GM10847 (cell line): ENCODE results near the gene USP25.

Source experiments
- POLR2A ChIP-seq: IDR thresholded peaks from 2 replicates; pipeline ENCODE4 v1.6.1; 2011; ENCODE audit not compliant: insufficient read length; ENCODE audit errors: extremely low read depth

The USP25 gene

GRCh38 chr21:15749082-15749860 is 19.5 kb downstream of the USP25 start:
- no peak for TF ChIP-seq POLR2A

- no peak for TF ChIP-seq POLR2A
Measured at GRCh38 chr21:15749861-15750159, 20.0 kb downstream of the USP25 start.

- no peak for TF ChIP-seq POLR2A
Measured at GRCh38 chr21:15751037-15751436, 21.3 kb downstream of the USP25 start.

- no peak for TF ChIP-seq POLR2A
Measured at GRCh38 chr21:15751546-15751945, 21.8 kb downstream of the USP25 start.

GRCh38 chr21:15752763-15753407 is 23.1 kb downstream of the USP25 start:
- no peak for TF ChIP-seq POLR2A

GRCh38 chr21:15753741-15754140 is 24.0 kb downstream of the USP25 start:
- TF ChIP-seq POLR2A, result no peak

- no peak for TF ChIP-seq POLR2A
Measured at GRCh38 chr21:15754640-15755039, 24.9 kb downstream of the USP25 start.

- TF ChIP-seq POLR2A, result no peak
Measured at GRCh38 chr21:15755125-15755524, 25.3 kb downstream of the USP25 start.

- no peak for TF ChIP-seq POLR2A
Measured at GRCh38 chr21:15759469-15759868, 29.7 kb downstream of the USP25 start.

- TF ChIP-seq POLR2A, result no peak
Measured at GRCh38 chr21:15761507-15762100, 31.8 kb downstream of the USP25 start.

- TF ChIP-seq POLR2A, result no peak
Measured at GRCh38 chr21:15763359-15763758, 33.6 kb downstream of the USP25 start.

- no peak for TF ChIP-seq POLR2A
Measured at GRCh38 chr21:15764878-15765277, 35.1 kb downstream of the USP25 start.

- no peak for TF ChIP-seq POLR2A
Measured at GRCh38 chr21:15766952-15767603, 37.3 kb downstream of the USP25 start.

GRCh38 chr21:15768045-15768601 is 38.3 kb downstream of the USP25 start:
- TF ChIP-seq POLR2A, result no peak

- no peak for TF ChIP-seq POLR2A
Measured at GRCh38 chr21:15768853-15769252, 39.1 kb downstream of the USP25 start.

GRCh38 chr21:15771311-15771710 is 41.5 kb downstream of the USP25 start:
- TF ChIP-seq POLR2A, result no peak
